ENCODE results near the gene TERF2IP. TPM values are rescaled to one million over a fixed set of nuclear protein-coding genes. Genes with fewer than 3 reads are reported as not detected.

Gene TERF2IP
- total RNA-seq, 1 experiment from 2014 or later = 27.1 TPM

DNA sequence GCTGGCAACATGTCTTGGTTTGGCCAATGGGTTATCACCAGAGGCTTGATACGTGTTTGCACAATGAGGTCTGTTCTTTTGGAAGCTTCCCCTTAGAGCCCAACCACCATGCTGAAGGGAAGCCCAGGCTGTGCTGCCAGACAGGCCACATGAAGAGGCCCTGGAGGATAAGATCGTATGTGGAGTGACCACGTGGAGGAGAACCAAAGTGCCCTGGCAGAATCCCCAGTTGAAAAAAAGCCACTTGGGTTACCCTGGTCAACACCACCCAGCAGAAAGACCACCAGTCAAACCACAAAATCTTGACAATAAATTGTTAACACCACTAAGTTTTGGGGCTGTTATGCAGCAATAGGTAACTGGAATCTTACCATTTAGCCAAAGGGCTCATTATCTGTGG, 17.5 kb upstream of the TERF2IP start:
- Mint-ChIP-seq H3K36me3 (ENCODE audit: insufficient read depth, unreplicated experiment) (peaks cover 100% of the 10 kb centered on the region), H3K9me3 (ENCODE audit: unreplicated experiment) (peaks cover 10% of the 10 kb centered on the region), H3K27me3 (ENCODE audit: insufficient read depth, unreplicated experiment) (no peaks in the 10 kb centered on the region), H3K27ac (ENCODE audit: unreplicated experiment) (no peak overlapping the region), H3K4me1 (ENCODE audit: low read depth, unreplicated experiment) (peaks cover 25% of the 10 kb centered on the region), H3K4me3 (ENCODE audit: unreplicated experiment) (no peak overlapping the region)
- DNase-seq = no peak
- peaks cover 23% of the 10 kb centered on the region for H3K4me1 ChIP-seq
- TF ChIP-seq, protein P1, sequence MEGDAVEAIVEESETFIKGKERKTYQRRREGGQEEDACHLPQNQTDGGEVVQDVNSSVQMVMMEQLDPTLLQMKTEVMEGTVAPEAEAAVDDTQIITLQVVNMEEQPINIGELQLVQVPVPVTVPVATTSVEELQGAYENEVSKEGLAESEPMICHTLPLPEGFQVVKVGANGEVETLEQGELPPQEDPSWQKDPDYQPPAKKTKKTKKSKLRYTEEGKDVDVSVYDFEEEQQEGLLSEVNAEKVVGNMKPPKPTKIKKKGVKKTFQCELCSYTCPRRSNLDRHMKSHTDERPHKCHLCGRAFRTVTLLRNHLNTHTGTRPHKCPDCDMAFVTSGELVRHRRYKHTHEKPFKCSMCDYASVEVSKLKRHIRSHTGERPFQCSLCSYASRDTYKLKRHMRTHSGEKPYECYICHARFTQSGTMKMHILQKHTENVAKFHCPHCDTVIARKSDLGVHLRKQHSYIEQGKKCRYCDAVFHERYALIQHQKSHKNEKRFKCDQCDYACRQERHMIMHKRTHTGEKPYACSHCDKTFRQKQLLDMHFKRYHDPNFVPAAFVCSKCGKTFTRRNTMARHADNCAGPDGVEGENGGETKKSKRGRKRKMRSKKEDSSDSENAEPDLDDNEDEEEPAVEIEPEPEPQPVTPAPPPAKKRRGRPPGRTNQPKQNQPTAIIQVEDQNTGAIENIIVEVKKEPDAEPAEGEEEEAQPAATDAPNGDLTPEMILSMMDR (IDR thresholded peaks at IDR 0.05; ENCODE audit: insufficient read depth in 1 of 2, low read depth in 1 of 2, low read length in 1 of 2, severe bottlenecking in 1 of 2, unreplicated experiment in 1 of 2) = no peak
- H3K27me3 ChIP-seq (replicated peaks; ENCODE audit: control insufficient read depth, insufficient read depth, low read length) = no peaks in the 10 kb centered on the region
- ChIA-PET CTCF (interaction anchor here (1.2 kb wide), 1 partner anchor 113 kb away, joined by 3 read pairs; no protein-coding TSS in a partner anchor), POLR2A (no interaction called here)
- BruUV-seq (replicated peaks) = no TSS peak
- peaks cover 16% of the 10 kb centered on the region for H3K36me3 ChIP-seq (ENCODE audit: control insufficient read depth, insufficient read depth, low read length)
- H3K9me3 ChIP-seq = no peaks in the 10 kb centered on the region
- H3K4me3 ChIP-seq (ENCODE audit: low read depth, low read length) = no peak overlapping the region
- intact Hi-C loops (cut with micrococcal nuclease; ENCODE audit: unreplicated experiment) = no loop called here

DNA sequence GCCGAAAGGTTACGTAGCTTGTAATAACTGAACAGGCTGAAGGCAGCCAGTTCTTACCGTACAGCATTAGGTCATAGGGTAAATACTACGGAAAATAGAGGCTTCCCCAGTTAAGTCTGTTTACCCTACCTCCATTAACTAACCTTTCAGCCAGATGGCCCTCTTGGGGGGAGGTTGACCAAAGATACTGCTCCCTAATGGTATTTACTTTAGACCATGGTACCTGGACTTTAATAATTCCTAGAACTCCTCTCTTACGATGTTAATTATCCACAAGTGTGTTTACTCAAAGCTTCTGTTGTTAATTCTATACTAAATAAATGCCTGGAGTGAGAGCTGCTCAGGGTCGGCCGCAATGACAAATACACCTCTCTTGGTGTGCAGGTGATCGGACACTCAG, 14.7 kb upstream of the TERF2IP start:
- TF ChIP-seq, protein P1 (IDR thresholded peaks at IDR 0.05; ENCODE audit: insufficient read depth in 1 of 2, low read depth in 1 of 2, low read length in 1 of 2, severe bottlenecking in 1 of 2, unreplicated experiment in 1 of 2) = no peak

DNA sequence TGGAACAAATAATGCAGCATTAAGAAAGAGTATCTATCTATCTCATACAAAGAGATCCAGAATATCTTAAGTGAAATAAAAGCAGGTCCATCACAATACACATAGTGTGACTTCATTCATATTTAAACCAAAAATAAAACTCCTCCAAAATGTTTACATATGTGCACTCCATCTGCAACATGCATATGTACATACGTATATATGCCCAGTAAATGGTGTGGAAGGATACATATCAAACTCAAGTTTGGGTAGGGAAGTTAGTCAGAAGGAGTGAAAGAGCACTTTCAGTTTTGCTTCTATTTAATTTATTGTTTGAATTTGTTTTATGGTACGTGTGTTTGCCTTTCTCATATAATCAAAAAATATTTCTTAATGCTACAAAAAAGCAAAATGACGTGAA, 12.5 kb upstream of the TERF2IP start:
- TF ChIP-seq, protein P1 (IDR thresholded peaks at IDR 0.05; ENCODE audit: insufficient read depth in 1 of 2, low read depth in 1 of 2, low read length in 1 of 2, severe bottlenecking in 1 of 2, unreplicated experiment in 1 of 2) = no peak
- Mint-ChIP-seq H3K9me3 (ENCODE audit: unreplicated experiment) (no peaks in the 10 kb centered on the region), H3K27ac (ENCODE audit: unreplicated experiment) (no peak overlapping the region), H3K4me3 (ENCODE audit: unreplicated experiment) (no peak overlapping the region), H3K4me1 (ENCODE audit: low read depth, unreplicated experiment) (no peaks in the 10 kb centered on the region), H3K27me3 (ENCODE audit: insufficient read depth, unreplicated experiment) (no peaks in the 10 kb centered on the region), H3K36me3 (ENCODE audit: insufficient read depth, unreplicated experiment) (peaks cover 99% of the 10 kb centered on the region)
- Histone ChIP-seq H3K4me1 (peaks cover 3% of the 10 kb centered on the region; the same call in 1 of the 2 replicates), H3K27me3 (replicated peaks; ENCODE audit: control insufficient read depth, insufficient read depth, low read length) (no peaks in the 10 kb centered on the region), H3K4me3 (ENCODE audit: low read depth, low read length) (no peak overlapping the region), H3K36me3 (ENCODE audit: control insufficient read depth, insufficient read depth, low read length) (peaks cover 11% of the 10 kb centered on the region), H3K9me3 (no peaks in the 10 kb centered on the region)
- no TSS peak for BruUV-seq (replicated peaks)
- ChIA-PET CTCF (no interaction called here), POLR2A (no interaction called here)
- DNase-seq = no peak
- intact Hi-C loops (cut with micrococcal nuclease; ENCODE audit: unreplicated experiment) = no loop called here

More for the DNA sequence above, 14.7 kb upstream of the TERF2IP start:
- peak in 1 of 2 experiments; percentile 53 for DNase-seq
- Mint-ChIP-seq H3K4me1 (ENCODE audit: low read depth, unreplicated experiment) (no peaks in the 10 kb centered on the region), H3K9me3 (ENCODE audit: unreplicated experiment) (no peaks in the 10 kb centered on the region), H3K4me3 (ENCODE audit: unreplicated experiment) (no peak overlapping the region), H3K27ac (ENCODE audit: unreplicated experiment) (no peak overlapping the region), H3K36me3 (ENCODE audit: insufficient read depth, unreplicated experiment) (peaks cover 100% of the 10 kb centered on the region), H3K27me3 (ENCODE audit: insufficient read depth, unreplicated experiment) (no peaks in the 10 kb centered on the region)
- Histone ChIP-seq H3K4me3 (ENCODE audit: low read depth, low read length) (no peak overlapping the region), H3K36me3 (ENCODE audit: control insufficient read depth, insufficient read depth, low read length) (peaks cover 17% of the 10 kb centered on the region), H3K9me3 (no peaks in the 10 kb centered on the region), H3K27me3 (replicated peaks; ENCODE audit: control insufficient read depth, insufficient read depth, low read length) (no peaks in the 10 kb centered on the region), H3K4me1 (peaks cover 3% of the 10 kb centered on the region; the same call in 1 of the 2 replicates)
- BruUV-seq (replicated peaks) = no TSS peak
- CTCF ChIA-PET = no interaction called here
- POLR2A ChIA-PET = interaction anchor here (1.3 kb wide), 1 partner anchor 10 kb away, joined by 3 read pairs; the partner anchor contains the start of gene ADAT1
- intact Hi-C loops (cut with micrococcal nuclease; ENCODE audit: unreplicated experiment) = no loop called here
